ENCODE results near the gene DCC. TPM values are rescaled to one million over a fixed set of nuclear protein-coding genes. Genes with fewer than 3 reads are reported as not detected.

The DCC gene
- total RNA-seq, 1 experiment from 2014 or later: not detected

GRCh38 chr18:53241161-53241560 lies 901.2 kb downstream of the DCC start:
- Histone ChIP-seq H3K27me3 (replicated peaks) (no peaks in the 10 kb centered on the region), H3K27ac (no peak overlapping the region), H3K9me3 (replicated peaks) (no peaks in the 10 kb centered on the region), H3K36me3 (no peaks in the 10 kb centered on the region), H3K4me3 (no peak overlapping the region), H3K4me1 (replicated peaks) (no peaks in the 10 kb centered on the region)
- DNase-seq (ENCODE audit: low read depth in 1 of 2, low spot score in 2 of 2): no peak

GRCh38 chr18:53253789-53254188 lies 913.8 kb downstream of the DCC start:
- H3K36me3 ChIP-seq: no peaks in the 10 kb centered on the region
- no peak overlapping the region for H3K27ac ChIP-seq
- H3K9me3 ChIP-seq (replicated peaks): no peaks in the 10 kb centered on the region
- no peak for DNase-seq (ENCODE audit: low read depth in 1 of 2, low spot score in 2 of 2)
- H3K4me3 ChIP-seq: no peak overlapping the region
- no peaks in the 10 kb centered on the region for H3K27me3 ChIP-seq (replicated peaks)
- no peaks in the 10 kb centered on the region for H3K4me1 ChIP-seq (replicated peaks)

GRCh38 chr18:53254265-53254664 lies 914.3 kb downstream of the DCC start:
- no peak for DNase-seq (ENCODE audit: low read depth in 1 of 2, low spot score in 2 of 2)
- no peak overlapping the region for H3K27ac ChIP-seq
- no peaks in the 10 kb centered on the region for H3K27me3 ChIP-seq (replicated peaks)
- H3K36me3 ChIP-seq: no peaks in the 10 kb centered on the region
- H3K4me3 ChIP-seq: no peak overlapping the region
- H3K9me3 ChIP-seq (replicated peaks): no peaks in the 10 kb centered on the region
- H3K4me1 ChIP-seq (replicated peaks): no peaks in the 10 kb centered on the region

- H3K27ac ChIP-seq: no peak overlapping the region
- H3K27me3 ChIP-seq (replicated peaks): no peaks in the 10 kb centered on the region
- no peaks in the 10 kb centered on the region; the same call in 1 of the 2 replicates for H3K9me3 ChIP-seq (replicated peaks)
- H3K4me3 ChIP-seq: no peak overlapping the region
- H3K36me3 ChIP-seq: no peaks in the 10 kb centered on the region
- no peaks in the 10 kb centered on the region for H3K4me1 ChIP-seq (replicated peaks)
- DNase-seq (ENCODE audit: low read depth in 1 of 2, low spot score in 2 of 2): no peak
Measured at GRCh38 chr18:53261241-53261640, 921.2 kb downstream of the DCC start.

DNA sequence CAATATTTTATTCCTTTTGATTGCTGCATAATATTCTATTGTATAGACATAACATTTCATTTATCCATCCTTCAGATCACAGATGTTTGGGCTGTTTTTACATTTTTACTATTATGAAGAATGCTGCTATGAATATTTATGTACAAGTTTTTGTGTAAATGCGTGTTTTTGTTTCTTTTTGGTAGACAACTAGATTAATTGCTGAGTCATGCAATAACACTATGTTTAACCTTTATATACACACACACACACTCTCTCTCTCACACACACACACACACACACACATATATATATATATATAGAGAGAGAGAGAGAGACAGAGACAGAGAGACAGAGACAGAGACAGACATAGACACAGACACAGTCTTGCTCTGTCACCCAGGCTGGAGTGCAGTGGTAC lies 926.9 kb downstream of the DCC start:
- peaks cover 4% of the 10 kb centered on the region; the same call in 1 of the 2 replicates for H3K9me3 ChIP-seq (replicated peaks)
- DNase-seq (ENCODE audit: low read depth in 1 of 2, low spot score in 2 of 2): no peak
- no peaks in the 10 kb centered on the region for H3K4me1 ChIP-seq (replicated peaks)
- no peak overlapping the region for H3K27ac ChIP-seq
- H3K4me3 ChIP-seq: no peak overlapping the region
- H3K36me3 ChIP-seq: no peaks in the 10 kb centered on the region
- no peaks in the 10 kb centered on the region for H3K27me3 ChIP-seq (replicated peaks)

DNA sequence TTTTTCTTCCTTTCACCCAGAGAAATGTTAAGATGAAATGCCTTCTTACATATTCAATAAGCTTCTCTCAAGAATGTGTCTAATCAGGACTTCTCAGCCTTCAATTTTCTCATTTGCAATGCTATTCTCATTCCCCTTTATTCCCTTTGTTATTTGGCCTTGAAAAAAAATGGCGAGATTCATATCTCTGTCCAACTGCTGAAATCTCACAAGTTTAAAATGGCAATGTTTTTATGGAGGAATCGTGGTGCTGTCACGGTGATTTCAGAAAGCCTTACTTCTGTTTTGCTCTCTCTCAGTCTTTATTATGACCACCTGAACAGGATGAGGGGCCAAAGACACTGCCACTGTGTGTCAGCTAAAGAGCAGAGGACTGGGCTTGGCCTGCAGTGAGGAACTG lies 928.5 kb downstream of the DCC start:
- Histone ChIP-seq H3K27me3 (replicated peaks) (no peaks in the 10 kb centered on the region), H3K4me1 (replicated peaks) (no peaks in the 10 kb centered on the region), H3K9me3 (replicated peaks) (0 out of 2 replicates have a peak, but pooled peaks cover 4% of the 10 kb centered on the region), H3K27ac (no peak overlapping the region), H3K4me3 (no peak overlapping the region), H3K36me3 (no peaks in the 10 kb centered on the region)
- DNase-seq (ENCODE audit: low read depth in 1 of 2, low spot score in 2 of 2): no peak

GRCh38 chr18:53281406-53281805 lies 941.4 kb downstream of the DCC start:
- Histone ChIP-seq H3K27me3 (replicated peaks) (no peaks in the 10 kb centered on the region), H3K4me3 (no peak overlapping the region), H3K27ac (no peak overlapping the region), H3K4me1 (replicated peaks) (no peaks in the 10 kb centered on the region), H3K9me3 (replicated peaks) (no peaks in the 10 kb centered on the region), H3K36me3 (no peaks in the 10 kb centered on the region)
- DNase-seq (ENCODE audit: low read depth in 1 of 2, low spot score in 2 of 2): no peak

DNA sequence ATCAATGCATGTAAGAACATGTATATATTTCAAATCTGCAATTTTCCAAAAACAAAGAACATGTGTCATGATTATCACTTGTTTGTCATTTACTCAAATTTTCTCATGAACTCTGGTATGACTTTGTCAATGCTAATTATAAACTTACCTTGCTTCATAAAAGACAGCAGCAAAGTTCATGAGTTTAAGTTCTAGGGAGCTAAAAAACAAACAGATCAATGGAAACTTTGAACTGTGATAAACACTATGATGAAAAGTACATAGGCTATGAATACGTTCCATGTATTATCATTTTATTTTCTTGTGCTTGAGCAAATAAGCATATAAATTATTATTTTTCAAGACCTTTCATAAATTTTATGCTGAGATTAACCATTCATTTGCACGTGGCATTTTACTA lies 943.7 kb downstream of the DCC start:
- H3K36me3 ChIP-seq: no peaks in the 10 kb centered on the region
- no peak overlapping the region for H3K4me3 ChIP-seq
- H3K27me3 ChIP-seq (replicated peaks): no peaks in the 10 kb centered on the region
- DNase-seq (ENCODE audit: low read depth in 1 of 2, low spot score in 2 of 2): no peak
- no peaks in the 10 kb centered on the region for H3K9me3 ChIP-seq (replicated peaks)
- H3K4me1 ChIP-seq (replicated peaks): no peaks in the 10 kb centered on the region
- H3K27ac ChIP-seq: no peak overlapping the region

DNA sequence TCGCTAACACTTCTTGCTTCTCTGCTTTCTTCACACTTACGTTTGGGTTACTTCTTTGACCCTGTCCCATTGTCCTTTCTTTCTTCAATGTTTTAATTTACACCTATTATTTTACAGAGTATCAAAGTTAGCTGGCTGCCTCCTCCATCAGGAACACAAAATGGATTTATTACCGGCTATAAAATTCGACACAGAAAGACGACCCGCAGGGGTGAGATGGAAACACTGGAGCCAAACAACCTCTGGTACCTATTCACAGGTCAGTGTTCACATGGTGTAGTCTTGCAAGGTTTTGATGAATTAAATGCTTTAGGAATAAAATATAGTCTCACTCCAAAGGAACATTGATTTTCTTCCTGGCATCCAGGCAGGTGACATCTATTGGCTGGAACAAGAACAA lies 965.5 kb downstream of the DCC start:
- Histone ChIP-seq H3K9me3 (replicated peaks) (no peaks in the 10 kb centered on the region; the same call in 1 of the 2 replicates), H3K27me3 (replicated peaks) (no peaks in the 10 kb centered on the region), H3K4me1 (replicated peaks) (no peaks in the 10 kb centered on the region), H3K4me3 (no peak overlapping the region), H3K27ac (no peak overlapping the region), H3K36me3 (no peaks in the 10 kb centered on the region)
- no peak for DNase-seq (ENCODE audit: low read depth in 1 of 2, low spot score in 2 of 2)

DNA sequence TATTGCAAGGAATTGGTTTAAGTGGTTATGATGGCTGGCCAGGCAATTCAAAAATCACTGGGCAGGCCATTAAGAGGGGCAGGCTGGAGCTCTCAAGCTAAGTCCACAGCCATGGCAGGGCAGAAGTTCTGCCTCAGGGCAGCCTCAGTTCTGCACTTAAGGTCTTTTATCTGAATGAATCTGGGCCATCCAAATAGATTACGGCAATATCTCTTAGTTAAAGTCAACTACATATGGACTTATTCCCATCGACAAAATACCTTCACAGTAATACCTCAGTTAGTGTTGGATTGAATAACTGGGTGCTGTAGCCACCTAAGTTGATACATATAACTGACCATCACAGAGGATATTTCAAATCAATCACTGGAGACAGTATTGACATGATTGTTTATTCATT lies 979.6 kb downstream of the DCC start:
- Histone ChIP-seq H3K27ac (no peak overlapping the region), H3K27me3 (replicated peaks) (no peaks in the 10 kb centered on the region), H3K4me3 (no peak overlapping the region), H3K9me3 (replicated peaks) (no peaks in the 10 kb centered on the region), H3K36me3 (no peaks in the 10 kb centered on the region), H3K4me1 (replicated peaks) (no peaks in the 10 kb centered on the region)
- DNase-seq (ENCODE audit: low read depth in 1 of 2, low spot score in 2 of 2): no peak

GRCh38 chr18:53322163-53322562 lies 982.2 kb downstream of the DCC start:
- Histone ChIP-seq H3K36me3 (no peaks in the 10 kb centered on the region), H3K9me3 (replicated peaks) (no peaks in the 10 kb centered on the region), H3K27ac (no peak overlapping the region), H3K27me3 (replicated peaks) (no peaks in the 10 kb centered on the region), H3K4me1 (replicated peaks) (no peaks in the 10 kb centered on the region), H3K4me3 (no peak overlapping the region)
- no peak for DNase-seq (ENCODE audit: low read depth in 1 of 2, low spot score in 2 of 2)

DNA sequence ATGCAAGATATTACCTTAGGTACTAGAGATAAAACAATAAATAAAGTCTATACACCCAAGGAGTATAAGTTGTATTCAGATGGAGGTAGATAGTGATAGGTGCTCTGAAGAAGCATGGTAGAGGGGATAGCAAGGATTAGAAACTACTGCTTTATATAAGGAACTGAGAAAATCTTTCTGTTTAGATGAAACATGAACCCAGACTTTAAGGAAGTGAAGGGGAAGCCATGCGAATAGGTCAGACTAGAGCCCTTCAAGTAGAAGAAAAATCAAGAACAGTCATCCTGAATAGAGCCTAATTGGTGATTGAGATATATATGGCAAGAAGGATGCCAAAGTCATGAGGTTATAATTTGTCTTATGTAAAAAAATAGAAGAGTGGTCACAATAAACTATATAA lies 984.4 kb downstream of the DCC start:
- H3K9me3 ChIP-seq (replicated peaks): 0 out of 2 replicates have a peak, but pooled peaks cover 4% of the 10 kb centered on the region
- no peaks in the 10 kb centered on the region for H3K4me1 ChIP-seq (replicated peaks)
- no peaks in the 10 kb centered on the region for H3K36me3 ChIP-seq
- no peak overlapping the region for H3K4me3 ChIP-seq
- no peak overlapping the region for H3K27ac ChIP-seq
- no peak for DNase-seq (ENCODE audit: low read depth in 1 of 2, low spot score in 2 of 2)
- H3K27me3 ChIP-seq (replicated peaks): no peaks in the 10 kb centered on the region

DNA sequence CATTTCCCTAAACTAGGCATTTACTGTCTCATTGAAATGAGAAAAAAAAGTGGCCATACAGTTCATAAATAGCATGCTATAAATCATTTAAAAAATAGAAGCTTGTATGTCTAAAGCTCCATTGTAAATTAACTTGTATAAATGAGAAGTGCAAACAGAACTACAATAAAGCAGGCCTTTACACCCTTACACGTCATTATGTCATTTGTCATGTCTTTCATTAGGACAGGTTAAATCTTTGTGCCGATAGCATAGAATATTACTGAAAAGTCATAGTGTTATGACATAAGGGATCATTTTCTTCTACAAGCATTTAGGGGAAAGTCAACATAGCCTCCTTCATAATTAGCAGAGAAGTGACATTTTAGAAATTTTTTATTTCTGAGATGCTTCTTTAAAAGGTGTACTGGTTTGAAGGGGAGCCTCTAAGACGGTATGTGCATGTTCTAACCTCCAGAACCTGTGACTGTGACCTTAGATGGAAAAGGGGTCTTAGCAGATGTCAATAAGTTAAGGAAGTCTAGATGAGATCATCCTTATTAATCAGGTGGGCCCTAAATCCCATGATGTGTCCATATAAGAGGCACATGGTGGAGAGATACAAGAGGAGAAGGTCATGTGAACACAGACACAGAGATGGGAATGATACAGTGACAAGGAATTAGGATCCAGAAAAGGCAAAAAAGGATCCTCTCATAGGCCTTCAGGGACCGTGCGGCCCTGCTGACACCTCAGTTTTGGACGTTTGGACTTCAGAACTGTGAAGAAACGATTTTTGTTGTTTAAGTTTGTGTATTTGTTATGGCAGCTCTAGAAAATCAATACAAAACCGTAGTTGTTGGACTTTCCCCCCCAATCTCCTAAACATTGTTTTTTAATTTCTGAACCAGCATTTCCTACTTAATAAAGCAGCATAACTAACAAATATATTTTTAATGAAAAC lies 1020.8 kb downstream of the DCC start:
- H3K36me3 ChIP-seq: no peaks in the 10 kb centered on the region
- no peaks in the 10 kb centered on the region for H3K9me3 ChIP-seq (replicated peaks)

GRCh38 chr18:53375621-53376020 lies 1035.6 kb downstream of the DCC start:
- no peak overlapping the region for H3K4me3 ChIP-seq
- no peak overlapping the region for H3K27ac ChIP-seq
- H3K27me3 ChIP-seq (replicated peaks): no peaks in the 10 kb centered on the region
- DNase-seq (ENCODE audit: low read depth in 1 of 2, low spot score in 2 of 2): no peak
- no peaks in the 10 kb centered on the region; the same call in 1 of the 2 replicates for H3K9me3 ChIP-seq (replicated peaks)
- no peaks in the 10 kb centered on the region for H3K4me1 ChIP-seq (replicated peaks)
- H3K36me3 ChIP-seq: no peaks in the 10 kb centered on the region

More for the DNA sequence above, 1020.8 kb downstream of the DCC start:
- Histone ChIP-seq H3K27me3 (replicated peaks) (no peaks in the 10 kb centered on the region), H3K4me1 (replicated peaks) (no peaks in the 10 kb centered on the region), H3K27ac (no peak overlapping the region), H3K4me3 (no peak overlapping the region)
- DNase-seq (ENCODE audit: low read depth in 1 of 2, low spot score in 2 of 2): no peak
